Activated naive CD8-positive, alpha-beta T cell treated with anti-CD3 and anti-CD28 coated beads for 36 hours (primary cell): Measurements from ENCODE around the gene ACO2. TPM values are rescaled to one million over a fixed set of nuclear protein-coding genes. Genes with fewer than 3 reads are reported as not detected.

Source experiments
- DNase-seq: peaks from one replicate; pipeline ENCODE4 v3.0.0; 2021
- H3K27ac Mint-ChIP-seq: one replicate; pipeline ENCODE4 v1.8.0; 2022; ENCODE audit warnings: mild to moderate bottlenecking, moderate library complexity, mixed read lengths
- H3K27me3 Mint-ChIP-seq: one replicate; pipeline ENCODE4 v1.8.0; 2022; ENCODE audit warnings: mild to moderate bottlenecking, mixed read lengths
- H3K36me3 Mint-ChIP-seq: one replicate; pipeline ENCODE4 v1.8.0; 2021; ENCODE audit warnings: mild to moderate bottlenecking, mixed read lengths
- H3K4me1 Mint-ChIP-seq: one replicate; pipeline ENCODE4 v1.8.0; 2021; ENCODE audit warnings: mixed read lengths
- H3K4me3 Mint-ChIP-seq: one replicate; pipeline ENCODE4 v1.8.0; 2022; ENCODE audit warnings: mild to moderate bottlenecking, moderate library complexity, mixed read lengths
- H3K9me3 Mint-ChIP-seq: one replicate; pipeline ENCODE4 v1.8.0; 2022; ENCODE audit warnings: mixed read lengths
- total RNA-seq, 2 experiments: library from RNA; stranded (reverse); gene quantifications; one replicate each; pipeline ENCODE4 v1.2.3, GENCODE V29; 2021

The ACO2 gene
- total RNA-seq, 2 experiments from 2014 or later = 107 to 109 TPM

DNA sequence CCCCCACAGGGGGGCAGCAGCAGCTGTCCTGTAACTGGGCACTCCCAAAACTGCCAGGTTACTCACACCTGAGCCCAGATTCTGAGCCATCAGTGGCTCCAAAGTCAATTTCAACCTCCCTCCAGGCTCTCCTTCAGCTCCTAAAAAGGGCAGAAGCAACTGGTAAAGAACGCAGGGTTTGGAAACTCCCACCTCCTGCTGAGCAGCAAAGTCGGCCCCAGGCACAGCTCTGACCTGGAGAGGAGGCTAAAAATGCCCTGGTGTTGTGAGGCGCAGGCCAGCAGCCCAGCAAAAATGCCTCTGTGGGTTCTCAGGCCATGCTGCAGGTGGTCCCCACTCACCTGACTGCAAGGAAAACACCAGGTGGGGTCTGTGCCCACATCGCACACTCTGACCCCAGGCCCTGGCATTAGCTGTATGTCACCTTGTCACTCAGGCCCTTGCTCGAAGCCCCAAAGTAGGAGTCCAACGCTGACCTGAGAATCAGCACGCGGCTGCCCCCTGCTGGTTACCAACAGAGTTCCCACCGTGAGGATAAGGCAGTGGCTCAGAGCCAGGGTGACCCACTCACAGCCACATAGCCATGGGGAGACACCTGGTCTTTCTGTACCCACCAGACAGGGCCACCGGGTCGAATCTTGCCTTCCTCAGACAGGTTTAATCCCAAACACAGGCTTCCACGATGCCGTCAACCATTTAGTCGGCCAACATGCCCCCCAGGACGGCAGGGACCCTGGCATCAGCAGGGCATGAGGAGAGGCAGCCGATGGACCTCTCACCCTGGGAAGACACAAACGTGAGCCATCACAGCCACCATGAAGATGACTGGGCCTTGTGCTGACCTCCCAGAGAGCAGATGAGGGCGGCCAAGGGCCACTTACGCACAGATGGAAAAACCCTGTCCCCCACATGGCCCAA lies 64.2 kb downstream of the ACO2 start:
- peak; percentile 65 for DNase-seq
- Mint-ChIP-seq H3K4me3 (no peak overlapping the region), H3K36me3 (peaks cover 19% of the 10 kb centered on the region), H3K27me3 (no peaks in the 10 kb centered on the region), H3K27ac (peak overlapping the region; percentile 51), H3K9me3 (no peaks in the 10 kb centered on the region), H3K4me1 (peaks cover 8% of the 10 kb centered on the region)

DNA sequence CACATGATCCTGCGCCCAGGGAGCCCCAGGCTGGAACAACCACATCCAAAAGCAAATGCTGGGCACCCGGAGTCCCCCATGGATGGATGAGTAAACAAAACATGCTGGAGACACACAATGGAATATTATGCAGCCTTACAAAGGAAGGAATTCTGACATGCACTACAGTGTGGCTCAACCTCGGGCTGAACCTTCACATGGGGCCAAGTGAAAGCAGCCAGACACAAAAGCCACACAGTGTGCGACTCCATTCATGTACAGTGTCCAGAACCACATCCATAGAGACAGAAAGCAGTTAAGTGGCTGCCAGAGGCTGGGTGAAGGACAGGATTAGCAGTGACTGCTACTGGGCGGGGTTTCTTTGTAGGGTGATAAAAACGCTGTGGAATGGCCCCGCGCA lies 65.3 kb downstream of the ACO2 start:
- Mint-ChIP-seq H3K4me3 (no peak overlapping the region), H3K27ac (no peak overlapping the region), H3K9me3 (no peaks in the 10 kb centered on the region), H3K4me1 (peaks cover 5% of the 10 kb centered on the region), H3K27me3 (no peaks in the 10 kb centered on the region), H3K36me3 (peaks cover 11% of the 10 kb centered on the region)
- no peak for DNase-seq

DNA sequence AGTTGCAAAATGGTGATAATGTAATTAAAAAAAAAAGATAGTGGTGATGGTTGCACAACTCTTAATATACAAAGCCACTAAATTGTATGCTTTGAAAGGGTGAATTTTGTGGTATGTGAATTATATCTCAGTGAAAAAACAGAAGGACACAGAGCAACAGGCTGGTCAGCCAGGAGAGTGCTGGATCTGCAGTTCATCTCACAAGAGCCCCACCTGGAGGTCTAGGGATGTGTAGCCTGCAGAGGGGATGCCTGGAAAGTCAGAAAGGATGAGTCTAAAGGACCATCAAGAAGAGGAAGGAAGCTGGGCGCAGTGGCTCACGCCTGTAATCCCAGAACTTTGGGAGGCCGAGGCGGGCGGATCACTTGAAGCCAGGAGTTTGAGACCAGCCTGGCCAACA lies 66.3 kb downstream of the ACO2 start:
- no peak for DNase-seq
- no peaks in the 10 kb centered on the region for H3K27me3 Mint-ChIP-seq
- H3K27ac Mint-ChIP-seq = peak overlapping the region; percentile 58
- no peaks in the 10 kb centered on the region for H3K9me3 Mint-ChIP-seq
- peaks cover 14% of the 10 kb centered on the region for H3K36me3 Mint-ChIP-seq
- peaks cover 11% of the 10 kb centered on the region for H3K4me1 Mint-ChIP-seq
- H3K4me3 Mint-ChIP-seq = no peak overlapping the region

DNA sequence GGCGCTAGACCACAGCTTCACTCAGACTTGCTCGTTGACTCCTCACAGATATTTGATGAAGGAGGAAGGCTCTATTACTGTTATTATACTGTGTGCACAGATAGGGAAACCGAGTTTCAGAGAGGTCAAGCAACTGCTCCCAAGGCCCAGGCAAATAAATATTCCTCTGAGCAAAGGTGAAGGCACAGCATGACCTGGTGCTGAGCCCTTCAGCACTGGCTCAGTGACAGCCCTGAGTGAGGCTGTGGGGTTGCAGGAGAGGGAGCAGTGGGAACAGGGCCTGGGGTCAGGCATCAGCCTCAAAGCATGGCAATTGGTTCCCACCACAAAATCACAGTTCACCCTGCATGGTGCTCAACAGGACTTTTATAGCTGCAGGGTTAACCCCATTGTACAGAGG lies 68.3 kb downstream of the ACO2 start:
- no peak overlapping the region for H3K27ac Mint-ChIP-seq
- no peaks in the 10 kb centered on the region for H3K9me3 Mint-ChIP-seq
- H3K36me3 Mint-ChIP-seq = peaks cover 16% of the 10 kb centered on the region
- DNase-seq = no peak
- no peaks in the 10 kb centered on the region for H3K27me3 Mint-ChIP-seq
- H3K4me1 Mint-ChIP-seq = peaks cover 28% of the 10 kb centered on the region
- H3K4me3 Mint-ChIP-seq = no peak overlapping the region

DNA sequence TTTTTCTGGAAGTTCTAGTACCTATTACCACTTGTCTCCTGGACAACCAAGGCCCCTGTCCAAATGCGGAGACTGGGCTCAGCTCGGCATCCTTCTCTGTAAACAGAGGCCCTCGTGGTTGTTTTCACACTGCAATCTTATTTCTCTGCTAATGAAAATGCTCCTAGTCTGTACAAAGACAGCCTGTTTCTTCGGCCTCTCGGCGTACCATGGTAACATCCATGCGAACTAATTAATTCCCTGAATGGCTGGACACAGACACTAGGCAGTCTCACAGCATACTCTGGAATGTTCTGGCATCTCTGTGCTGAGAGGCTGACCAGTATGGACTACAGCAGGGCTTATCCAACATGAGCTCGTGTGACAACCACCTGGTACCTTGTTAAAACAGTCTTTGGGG lies 69.7 kb downstream of the ACO2 start:
- H3K4me3 Mint-ChIP-seq = no peak overlapping the region
- no peak overlapping the region for H3K27ac Mint-ChIP-seq
- no peaks in the 10 kb centered on the region for H3K27me3 Mint-ChIP-seq

DNA sequence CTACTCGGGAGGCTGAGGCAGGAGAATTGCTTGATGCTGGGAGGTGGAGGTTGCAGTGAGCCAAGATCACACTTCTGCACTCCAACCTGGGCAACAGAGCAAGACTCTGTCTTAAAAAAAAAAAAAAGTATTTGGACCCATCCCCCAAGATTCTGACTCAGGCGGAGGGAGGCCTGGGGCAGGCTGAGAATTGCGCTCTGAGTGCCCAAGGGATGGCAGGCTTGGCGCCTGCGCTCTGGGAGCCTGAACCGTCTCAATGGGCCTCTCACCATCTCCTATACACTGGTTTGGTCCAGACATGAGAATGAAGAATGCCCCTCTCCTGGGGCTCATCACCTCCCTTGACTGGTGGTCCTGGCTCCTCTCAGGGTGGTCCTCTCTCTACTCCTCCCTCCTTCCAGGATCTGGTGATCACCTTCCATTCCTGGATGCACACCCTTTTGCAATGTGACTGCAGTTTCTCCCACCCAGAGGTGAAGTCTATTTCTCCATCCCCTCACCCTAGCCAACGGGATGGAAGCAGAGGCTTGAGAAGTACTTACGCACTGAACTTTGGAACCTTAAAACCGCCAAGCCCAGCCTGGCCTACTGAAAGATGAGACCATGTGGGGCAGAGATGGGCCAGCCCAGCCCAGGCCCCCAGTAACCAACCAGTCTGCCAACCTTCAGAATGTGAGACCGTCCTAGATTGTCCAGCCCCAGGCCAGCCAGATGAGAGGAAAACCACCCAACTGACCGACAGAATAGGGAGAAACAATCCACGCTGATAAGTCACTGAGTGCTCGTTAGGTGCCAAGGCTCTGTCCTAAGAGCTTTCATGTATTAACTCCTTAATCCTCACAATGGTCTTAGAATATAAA lies 70.5 kb downstream of the ACO2 start:
- Mint-ChIP-seq H3K36me3 (peaks cover 28% of the 10 kb centered on the region), H3K27me3 (no peaks in the 10 kb centered on the region), H3K4me1 (peaks cover 39% of the 10 kb centered on the region), H3K9me3 (no peaks in the 10 kb centered on the region), H3K4me3 (no peak overlapping the region), H3K27ac (no peak overlapping the region)
- DNase-seq = no peak

More for the DNA sequence above, 69.7 kb downstream of the ACO2 start:
- peaks cover 25% of the 10 kb centered on the region for H3K36me3 Mint-ChIP-seq
- peaks cover 39% of the 10 kb centered on the region for H3K4me1 Mint-ChIP-seq
- H3K9me3 Mint-ChIP-seq = no peaks in the 10 kb centered on the region
- DNase-seq = no peak

DNA sequence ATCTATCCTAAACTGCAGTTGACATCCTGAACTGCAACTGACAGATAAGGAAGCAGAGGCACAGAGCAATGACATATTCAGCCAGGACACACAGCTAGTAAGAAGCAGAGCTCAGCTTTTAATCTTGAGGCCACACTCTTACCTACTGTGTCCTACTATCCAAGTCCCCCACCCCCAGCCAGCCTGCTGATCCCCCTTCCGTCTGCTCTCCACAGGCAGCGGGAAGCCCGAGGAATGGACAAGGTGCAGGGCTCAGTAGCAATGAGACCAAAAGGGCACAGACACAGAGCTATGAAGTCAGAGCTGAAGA lies 71.0 kb downstream of the ACO2 start:
- peaks cover 45% of the 10 kb centered on the region for H3K4me1 Mint-ChIP-seq
- no peaks in the 10 kb centered on the region for H3K27me3 Mint-ChIP-seq
- DNase-seq = no peak
- no peak overlapping the region for H3K27ac Mint-ChIP-seq
- no peak overlapping the region for H3K4me3 Mint-ChIP-seq
- H3K36me3 Mint-ChIP-seq = peaks cover 28% of the 10 kb centered on the region
- H3K9me3 Mint-ChIP-seq = no peaks in the 10 kb centered on the region

DNA sequence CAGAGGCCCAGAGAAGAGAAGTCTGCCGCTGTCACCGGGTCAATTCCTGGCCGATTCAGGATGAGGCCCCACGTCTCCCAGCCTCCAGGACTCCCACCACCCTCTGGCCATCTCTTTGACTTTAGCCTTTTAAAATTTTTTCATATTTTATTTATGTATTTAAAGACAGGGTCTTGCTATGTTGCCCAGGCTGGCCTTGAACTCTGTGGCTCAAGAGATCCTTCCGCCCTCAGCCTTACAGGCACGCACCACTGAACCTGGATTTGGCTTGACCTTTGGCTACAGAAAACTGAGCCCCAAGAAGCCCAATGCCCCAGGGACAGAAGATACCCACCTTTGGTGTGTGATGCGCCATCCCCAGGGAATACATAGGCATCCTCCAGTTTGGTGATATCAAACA lies 71.4 kb downstream of the ACO2 start:
- no peak overlapping the region for H3K27ac Mint-ChIP-seq
- no peak for DNase-seq
- peaks cover 46% of the 10 kb centered on the region for H3K4me1 Mint-ChIP-seq
- H3K9me3 Mint-ChIP-seq = no peaks in the 10 kb centered on the region
- H3K36me3 Mint-ChIP-seq = peaks cover 24% of the 10 kb centered on the region
- H3K4me3 Mint-ChIP-seq = no peak overlapping the region
- H3K27me3 Mint-ChIP-seq = no peaks in the 10 kb centered on the region

DNA sequence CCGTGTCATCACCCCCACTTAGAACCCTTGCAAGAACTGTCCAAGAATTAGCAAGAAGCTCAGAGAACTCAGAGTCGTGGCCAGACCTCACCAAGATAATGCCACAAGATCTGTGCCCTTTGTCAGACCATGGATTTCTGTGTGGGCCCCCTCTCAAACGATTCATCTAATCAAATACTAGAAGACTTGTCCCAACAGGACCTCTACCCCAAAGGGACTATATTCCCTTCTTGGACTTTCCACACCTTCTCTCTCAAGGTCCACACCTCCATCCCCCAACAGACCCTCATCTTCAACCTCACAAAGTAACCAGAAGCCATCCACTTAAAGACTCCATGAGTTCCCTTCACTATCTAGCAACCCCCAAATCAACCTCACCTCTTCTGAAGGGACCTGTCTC lies 72.6 kb downstream of the ACO2 start:
- Mint-ChIP-seq H3K36me3 (peaks cover 24% of the 10 kb centered on the region), H3K4me3 (peak overlapping the region; percentile 95), H3K27ac (peak overlapping the region; percentile 36)

DNA sequence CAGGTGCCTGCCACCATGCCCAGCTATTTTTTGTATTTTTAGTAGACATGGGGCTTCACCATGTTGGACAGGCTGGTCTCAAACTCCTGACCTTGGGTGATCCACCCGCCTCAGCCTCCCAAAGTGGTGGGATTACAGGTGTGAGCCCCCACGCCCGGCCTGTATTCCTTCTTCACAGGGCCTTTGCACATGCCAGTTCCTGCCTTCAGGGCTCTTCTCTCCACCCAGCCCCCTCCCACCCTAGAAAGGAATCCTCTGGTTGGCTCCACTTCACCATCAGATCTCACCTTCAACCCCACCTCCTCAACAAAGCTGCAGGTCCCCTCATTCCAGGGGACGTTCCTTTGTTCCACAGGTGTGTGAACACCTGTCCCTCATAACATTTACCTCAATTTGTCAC lies 73.3 kb downstream of the ACO2 start:
- peaks cover 24% of the 10 kb centered on the region for H3K36me3 Mint-ChIP-seq
- H3K9me3 Mint-ChIP-seq = no peaks in the 10 kb centered on the region
- no peaks in the 10 kb centered on the region for H3K27me3 Mint-ChIP-seq
- peaks cover 46% of the 10 kb centered on the region for H3K4me1 Mint-ChIP-seq
- H3K27ac Mint-ChIP-seq = peak overlapping the region; percentile 89
- peak overlapping the region; percentile 95 for H3K4me3 Mint-ChIP-seq
- no peak for DNase-seq

More for the DNA sequence above, 72.6 kb downstream of the ACO2 start:
- H3K9me3 Mint-ChIP-seq = no peaks in the 10 kb centered on the region
- DNase-seq = no peak
- H3K27me3 Mint-ChIP-seq = no peaks in the 10 kb centered on the region
- peaks cover 46% of the 10 kb centered on the region for H3K4me1 Mint-ChIP-seq

DNA sequence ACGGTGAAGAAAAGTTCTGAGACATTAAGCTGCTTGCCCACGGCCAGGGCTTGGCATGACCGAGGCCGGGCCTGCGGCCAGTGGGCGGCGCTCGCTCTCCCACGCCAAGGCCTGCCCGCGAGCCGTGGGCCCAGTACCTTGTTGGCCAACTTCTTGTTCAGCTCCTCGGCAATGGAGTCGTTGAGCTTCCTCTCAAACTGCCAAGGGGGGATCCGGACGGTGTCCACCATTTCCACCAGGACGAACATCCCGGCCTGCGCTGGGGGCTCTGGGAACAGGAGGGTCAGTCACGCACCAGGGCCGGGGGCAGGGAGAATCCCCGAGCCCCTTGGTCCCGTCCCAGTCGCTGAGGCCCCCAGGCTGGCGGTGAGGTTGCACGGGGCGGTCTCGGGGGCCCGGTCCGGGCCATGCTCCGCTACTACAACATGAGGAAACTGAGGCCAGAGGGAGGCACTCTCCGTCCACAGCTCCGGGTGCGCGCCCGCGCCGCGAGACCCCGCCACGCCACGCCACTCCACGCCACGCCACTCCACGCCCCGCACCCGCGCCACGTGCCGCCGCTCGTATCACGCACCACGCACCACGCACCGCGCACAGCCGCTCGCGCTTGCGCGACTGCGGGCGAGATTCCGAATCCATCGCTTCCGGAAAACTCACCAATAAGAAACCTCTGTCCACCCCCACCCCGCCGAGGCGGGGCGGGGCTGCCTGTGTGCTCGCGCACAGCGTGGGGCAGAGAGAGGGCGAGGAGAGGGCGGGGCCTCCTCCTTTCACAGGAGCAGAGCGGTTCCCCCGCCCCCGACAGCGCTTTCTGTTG lies 75.1 kb downstream of the ACO2 start, which contains the start of gene POLR3H:
Gene POLR3H (minus strand): TSS at position 617 of the 817 bp plus-strand sequence. CDS start 369 bp downstream, at position 248.
- Mint-ChIP-seq H3K27ac (peak within 1 kb of the TSS; percentile 89), H3K4me3 (peak within 1 kb of the TSS; percentile 95), H3K36me3 (peaks cover 21% of the 10 kb centered on the region), H3K27me3 (no peaks in the 10 kb centered on the region), H3K4me1 (peaks cover 44% of the 10 kb centered on the region), H3K9me3 (no peaks in the 10 kb centered on the region)
- peak; percentile 98 for DNase-seq

DNA sequence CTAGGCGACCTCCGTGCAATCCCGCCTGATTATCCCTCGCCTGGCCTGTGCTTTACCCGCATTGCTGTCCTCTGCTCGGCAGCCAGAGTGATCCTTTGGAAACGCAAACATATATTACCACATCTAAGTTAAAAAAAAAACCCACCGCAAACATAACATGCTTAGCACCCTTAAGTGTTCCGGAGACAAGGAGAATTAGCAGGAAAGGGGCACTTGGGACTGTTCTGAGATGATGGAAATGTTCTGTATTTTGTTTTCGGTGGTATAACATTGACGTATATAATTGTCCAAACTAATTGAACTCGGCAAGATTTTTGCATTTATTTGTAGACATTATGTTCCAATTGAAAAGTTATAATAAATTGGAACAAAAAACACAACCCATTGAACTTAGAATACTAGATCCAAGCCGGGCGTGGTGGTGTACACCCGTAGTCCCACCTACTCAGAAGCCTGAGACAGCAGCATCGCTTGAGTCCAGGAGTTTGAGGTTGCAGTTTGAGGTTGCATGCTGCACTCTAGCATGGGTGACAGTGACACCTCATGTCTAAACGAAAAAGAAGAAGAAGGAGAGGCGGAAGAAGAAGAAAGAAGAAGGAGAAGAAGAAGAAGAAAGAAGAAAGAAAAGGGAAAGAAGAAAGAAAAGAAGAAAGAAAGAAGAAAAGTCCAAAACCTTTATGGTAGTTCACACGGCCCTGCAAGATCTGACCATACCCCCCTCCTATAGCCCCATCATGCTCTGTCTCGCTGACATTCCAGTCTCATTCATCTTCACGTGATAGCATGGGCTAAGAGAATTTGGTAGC lies 76.0 kb downstream of the ACO2 start:
- Mint-ChIP-seq H3K4me3 (peak overlapping the region; percentile 95), H3K9me3 (no peaks in the 10 kb centered on the region), H3K36me3 (peaks cover 21% of the 10 kb centered on the region), H3K27me3 (no peaks in the 10 kb centered on the region), H3K27ac (peak overlapping the region; percentile 89), H3K4me1 (peaks cover 41% of the 10 kb centered on the region)
- DNase-seq = no peak

DNA sequence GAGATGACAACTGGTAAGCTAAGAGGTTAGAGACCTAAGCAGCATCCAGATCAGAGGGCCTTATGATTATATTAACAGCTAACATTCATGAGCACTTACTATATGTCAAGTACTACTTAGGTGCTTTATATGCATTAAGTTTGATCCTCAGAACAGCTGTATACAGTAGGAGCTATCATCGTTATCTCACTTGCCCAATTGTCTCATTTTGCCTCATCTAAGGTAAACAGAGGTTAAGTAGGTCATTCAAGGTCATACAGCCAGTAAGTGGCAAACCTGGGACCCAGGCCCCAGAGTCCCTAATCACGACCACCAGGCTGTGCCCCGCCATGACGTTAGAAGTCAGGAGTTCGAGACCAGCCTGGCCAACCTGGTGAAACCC lies 79.9 kb downstream of the ACO2 start:
- Mint-ChIP-seq H3K27ac (no peak overlapping the region), H3K27me3 (peaks cover 4% of the 10 kb centered on the region), H3K36me3 (peaks cover 1% of the 10 kb centered on the region), H3K4me3 (no peak overlapping the region), H3K9me3 (no peaks in the 10 kb centered on the region), H3K4me1 (peaks cover 9% of the 10 kb centered on the region)
- DNase-seq = no peak

DNA sequence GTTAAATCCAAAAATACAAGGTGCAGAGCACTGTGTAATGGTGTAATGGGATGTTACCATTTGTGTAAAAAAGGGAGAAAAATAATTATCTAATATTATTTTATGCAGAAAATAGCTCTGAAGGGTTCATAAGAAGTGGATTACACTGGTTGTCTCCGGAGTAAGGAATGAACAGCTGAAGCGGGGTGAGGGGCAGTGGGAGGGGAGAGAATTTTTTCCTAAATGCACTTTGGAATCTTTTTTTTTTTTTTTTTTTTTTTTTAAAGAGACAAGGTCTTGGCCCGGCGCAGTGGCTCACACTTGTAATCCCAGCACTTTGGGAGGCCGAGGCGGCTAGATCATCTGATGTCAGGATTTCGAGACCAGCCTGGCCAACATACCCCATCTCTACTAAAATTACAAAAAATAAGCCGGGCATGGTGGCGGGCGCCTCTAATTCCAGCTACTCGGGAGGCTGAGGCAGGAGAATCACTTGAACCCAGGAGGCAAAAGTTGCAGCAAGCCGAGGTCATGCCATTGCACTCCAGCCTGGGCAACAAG lies 82.1 kb downstream of the ACO2 start:
- H3K27ac Mint-ChIP-seq = no peak overlapping the region
- no peaks in the 10 kb centered on the region for H3K4me1 Mint-ChIP-seq
- H3K27me3 Mint-ChIP-seq = peaks cover 5% of the 10 kb centered on the region
- H3K9me3 Mint-ChIP-seq = no peaks in the 10 kb centered on the region
- H3K4me3 Mint-ChIP-seq = no peak overlapping the region
- H3K36me3 Mint-ChIP-seq = no peaks in the 10 kb centered on the region
- DNase-seq = no peak
